ENCODE measurements around the gene CD83.
A peak's percentile ranks its signal among the peaks of the same experiment; 100 is the strongest.

The CD83 gene

GRCh38 chr6:14108571-14109410 lies 8.8 kb upstream of the CD83 start:
- H3K27me3 ChIP-seq (ENCODE audit: control insufficient read depth, insufficient read depth, low read length): no peaks in the 10 kb centered on the region
- H3K27ac ChIP-seq (ENCODE audit: low read depth, low read length): no peak overlapping the region
- no peaks in the 10 kb centered on the region for H3K36me3 ChIP-seq (ENCODE audit: control insufficient read depth, insufficient read depth, low read length)
- no peak overlapping the region for H3K9ac ChIP-seq (ENCODE audit: low read length)
- H3K4me1 ChIP-seq (ENCODE audit: control insufficient read depth, insufficient read depth, low read length): no peaks in the 10 kb centered on the region
- peaks cover 22% of the 10 kb centered on the region for H3K9me3 ChIP-seq (ENCODE audit: control insufficient read depth, insufficient read depth, low read depth, low read length)
- H3K4me3 ChIP-seq (ENCODE audit: low read depth, low read length): no peak overlapping the region

GRCh38 chr6:14109411-14109826 lies 8.2 kb upstream of the CD83 start:
- H3K4me3 ChIP-seq (ENCODE audit: low read depth, low read length): no peak overlapping the region
- H3K36me3 ChIP-seq (ENCODE audit: control insufficient read depth, insufficient read depth, low read length): no peaks in the 10 kb centered on the region
- H3K9ac ChIP-seq (ENCODE audit: low read length): no peak overlapping the region
- no peaks in the 10 kb centered on the region for H3K4me1 ChIP-seq (ENCODE audit: control insufficient read depth, insufficient read depth, low read length)
- no peaks in the 10 kb centered on the region for H3K27me3 ChIP-seq (ENCODE audit: control insufficient read depth, insufficient read depth, low read length)
- H3K9me3 ChIP-seq (ENCODE audit: control insufficient read depth, insufficient read depth, low read depth, low read length): peaks cover 22% of the 10 kb centered on the region
- H3K27ac ChIP-seq (ENCODE audit: low read depth, low read length): no peak overlapping the region

- H3K4me3 ChIP-seq (ENCODE audit: low read depth, low read length): no peak overlapping the region
These were observed 7.4 kb upstream of the CD83 start for GRCh38 chr6:14110001-14110818.

GRCh38 chr6:14113976-14114375 lies 3.6 kb upstream of the CD83 start:
- Histone ChIP-seq H3K27ac (ENCODE audit: low read depth, low read length) (no peak overlapping the region), H3K4me3 (ENCODE audit: low read depth, low read length) (no peak overlapping the region), H3K27me3 (ENCODE audit: control insufficient read depth, insufficient read depth, low read length) (peaks cover 14% of the 10 kb centered on the region), H3K9ac (ENCODE audit: low read length) (no peak overlapping the region), H3K4me1 (ENCODE audit: control insufficient read depth, insufficient read depth, low read length) (peaks cover 6% of the 10 kb centered on the region; the same call in 1 of the 2 replicates), H3K9me3 (ENCODE audit: control insufficient read depth, insufficient read depth, low read depth, low read length) (no peaks in the 10 kb centered on the region), H3K36me3 (ENCODE audit: control insufficient read depth, insufficient read depth, low read length) (no peaks in the 10 kb centered on the region)

More at GRCh38 chr6:14110001-14110818, 7.4 kb upstream of the CD83 start:
- Histone ChIP-seq H3K9ac (ENCODE audit: low read length) (no peak overlapping the region), H3K27me3 (ENCODE audit: control insufficient read depth, insufficient read depth, low read length) (no peaks in the 10 kb centered on the region), H3K36me3 (ENCODE audit: control insufficient read depth, insufficient read depth, low read length) (no peaks in the 10 kb centered on the region), H3K4me1 (ENCODE audit: control insufficient read depth, insufficient read depth, low read length) (no peaks in the 10 kb centered on the region), H3K9me3 (ENCODE audit: control insufficient read depth, insufficient read depth, low read depth, low read length) (peaks cover 22% of the 10 kb centered on the region), H3K27ac (ENCODE audit: low read depth, low read length) (no peak overlapping the region)

GRCh38 chr6:14118091-14118439 lies 493 bp downstream of the CD83 start:
- no peaks in the 10 kb centered on the region for H3K9me3 ChIP-seq (ENCODE audit: control insufficient read depth, insufficient read depth, low read depth, low read length)
- peaks cover 18% of the 10 kb centered on the region for H3K27me3 ChIP-seq (ENCODE audit: control insufficient read depth, insufficient read depth, low read length)
- peak overlapping the region; percentile 92 for H3K4me3 ChIP-seq (ENCODE audit: low read depth, low read length)
- H3K27ac ChIP-seq (ENCODE audit: low read depth, low read length): no peak overlapping the region
- H3K36me3 ChIP-seq (ENCODE audit: control insufficient read depth, insufficient read depth, low read length): no peaks in the 10 kb centered on the region
- H3K4me1 ChIP-seq (ENCODE audit: control insufficient read depth, insufficient read depth, low read length): peaks cover 6% of the 10 kb centered on the region; the same call in 1 of the 2 replicates
- H3K9ac ChIP-seq (ENCODE audit: low read length): peak overlapping the region; percentile 51

- H3K4me3 ChIP-seq (ENCODE audit: low read depth, low read length): peak overlapping the region; percentile 92
- peaks cover 18% of the 10 kb centered on the region for H3K27me3 ChIP-seq (ENCODE audit: control insufficient read depth, insufficient read depth, low read length)
- H3K27ac ChIP-seq (ENCODE audit: low read depth, low read length): no peak overlapping the region
- no peak overlapping the region for H3K9ac ChIP-seq (ENCODE audit: low read length)
- peaks cover 6% of the 10 kb centered on the region; the same call in 1 of the 2 replicates for H3K4me1 ChIP-seq (ENCODE audit: control insufficient read depth, insufficient read depth, low read length)
- no peaks in the 10 kb centered on the region for H3K9me3 ChIP-seq (ENCODE audit: control insufficient read depth, insufficient read depth, low read depth, low read length)
- H3K36me3 ChIP-seq (ENCODE audit: control insufficient read depth, insufficient read depth, low read length): no peaks in the 10 kb centered on the region
These were observed 874 bp downstream of the CD83 start for GRCh38 chr6:14118446-14118845.

GRCh38 chr6:14119784-14120183 lies 2.2 kb downstream of the CD83 start:
- Histone ChIP-seq H3K27ac (ENCODE audit: low read depth, low read length) (no peak overlapping the region), H3K4me3 (ENCODE audit: low read depth, low read length) (no peak overlapping the region), H3K27me3 (ENCODE audit: control insufficient read depth, insufficient read depth, low read length) (peaks cover 18% of the 10 kb centered on the region), H3K9ac (ENCODE audit: low read length) (no peak overlapping the region), H3K36me3 (ENCODE audit: control insufficient read depth, insufficient read depth, low read length) (no peaks in the 10 kb centered on the region), H3K9me3 (ENCODE audit: control insufficient read depth, insufficient read depth, low read depth, low read length) (no peaks in the 10 kb centered on the region), H3K4me1 (ENCODE audit: control insufficient read depth, insufficient read depth, low read length) (peaks cover 6% of the 10 kb centered on the region; the same call in 1 of the 2 replicates)

- Histone ChIP-seq H3K9me3 (ENCODE audit: control insufficient read depth, insufficient read depth, low read depth, low read length) (no peaks in the 10 kb centered on the region), H3K27ac (ENCODE audit: low read depth, low read length) (no peak overlapping the region), H3K4me3 (ENCODE audit: low read depth, low read length) (no peak overlapping the region), H3K27me3 (ENCODE audit: control insufficient read depth, insufficient read depth, low read length) (peaks cover 18% of the 10 kb centered on the region), H3K9ac (ENCODE audit: low read length) (no peak overlapping the region), H3K36me3 (ENCODE audit: control insufficient read depth, insufficient read depth, low read length) (no peaks in the 10 kb centered on the region), H3K4me1 (ENCODE audit: control insufficient read depth, insufficient read depth, low read length) (peaks cover 6% of the 10 kb centered on the region; the same call in 1 of the 2 replicates)
These were observed 3.0 kb downstream of the CD83 start for GRCh38 chr6:14120546-14120945.

GRCh38 chr6:14121936-14122344 lies 4.4 kb downstream of the CD83 start:
- Histone ChIP-seq H3K27me3 (ENCODE audit: control insufficient read depth, insufficient read depth, low read length) (peaks cover 18% of the 10 kb centered on the region), H3K9ac (ENCODE audit: low read length) (no peak overlapping the region), H3K4me3 (ENCODE audit: low read depth, low read length) (no peak overlapping the region)

GRCh38 chr6:14123386-14124111 lies 6.0 kb downstream of the CD83 start:
- no peak overlapping the region for H3K9ac ChIP-seq (ENCODE audit: low read length)
- no peak overlapping the region for H3K4me3 ChIP-seq (ENCODE audit: low read depth, low read length)
- peaks cover 8% of the 10 kb centered on the region for H3K27me3 ChIP-seq (ENCODE audit: control insufficient read depth, insufficient read depth, low read length)
- peaks cover 15% of the 10 kb centered on the region for H3K4me1 ChIP-seq (ENCODE audit: control insufficient read depth, insufficient read depth, low read length)
- no peaks in the 10 kb centered on the region for H3K9me3 ChIP-seq (ENCODE audit: control insufficient read depth, insufficient read depth, low read depth, low read length)
- H3K27ac ChIP-seq (ENCODE audit: low read depth, low read length): no peak overlapping the region
- H3K36me3 ChIP-seq (ENCODE audit: control insufficient read depth, insufficient read depth, low read length): no peaks in the 10 kb centered on the region

More at GRCh38 chr6:14121936-14122344, 4.4 kb downstream of the CD83 start:
- Histone ChIP-seq H3K36me3 (ENCODE audit: control insufficient read depth, insufficient read depth, low read length) (no peaks in the 10 kb centered on the region), H3K4me1 (ENCODE audit: control insufficient read depth, insufficient read depth, low read length) (peaks cover 6% of the 10 kb centered on the region; the same call in 1 of the 2 replicates), H3K27ac (ENCODE audit: low read depth, low read length) (no peak overlapping the region), H3K9me3 (ENCODE audit: control insufficient read depth, insufficient read depth, low read depth, low read length) (no peaks in the 10 kb centered on the region)
